Muscle layer of colon (tissue), 2 donors: ENCODE results near the gene ADAR.
A peak's percentile ranks its signal among the peaks of the same experiment; 100 is the strongest.

Experiments used
- H3K27ac ChIP-seq: one replicate; pipeline ENCODE4 v1.7.0; 2013; ENCODE audit warnings: low read depth, mild to moderate bottlenecking, low read length, moderate library complexity
- H3K27me3 ChIP-seq, 2 donors: one replicate each; pipeline ENCODE4 v1.7.0; 2013; ENCODE audit warnings: low read length in 2 of 2, mild to moderate bottlenecking in 2 of 2; ENCODE audit not compliant: insufficient read depth in 2 of 2, control insufficient read depth in 1 of 2
- H3K36me3 ChIP-seq: one replicate; pipeline ENCODE4 v1.7.0; 2013; ENCODE audit warnings: mild to moderate bottlenecking, low read length; ENCODE audit not compliant: insufficient read depth
- H3K4me1 ChIP-seq: one replicate; pipeline ENCODE4 v1.7.0; 2013; ENCODE audit warnings: mild to moderate bottlenecking, low read length; ENCODE audit not compliant: insufficient read depth
- H3K4me3 ChIP-seq, 2 donors: one replicate each; pipeline ENCODE4 v1.7.0; 2013; ENCODE audit warnings: low read length in 2 of 2, low read depth in 1 of 2, mild to moderate bottlenecking in 1 of 2, moderate library complexity in 1 of 2
- H3K9ac ChIP-seq: one replicate; pipeline ENCODE4 v1.7.0; 2013; ENCODE audit warnings: low read length
- H3K9me3 ChIP-seq: one replicate; pipeline ENCODE4 v1.7.0; 2013; ENCODE audit warnings: mild to moderate bottlenecking, low read length
- donor health status: abdominal sarcoma.
- donor health status: Adenocarcinoma of cecum.

ADAR gene

GRCh38 chr1:154594811-154595210, 13.2 kb downstream of the ADAR start:
- Histone ChIP-seq H3K36me3 (peaks cover 76% of the 10 kb centered on the region), H3K9ac (no peak overlapping the region), H3K4me1 (no peaks in the 10 kb centered on the region), H3K4me3 (no peak overlapping the region), H3K9me3 (no peaks in the 10 kb centered on the region), H3K27ac (no peak overlapping the region), H3K27me3 (no peaks in the 10 kb centered on the region)

GRCh38 chr1:154593390-154593789, 14.6 kb downstream of the ADAR start:
- Histone ChIP-seq H3K27ac (no peak overlapping the region), H3K4me1 (no peaks in the 10 kb centered on the region), H3K4me3 (no peak overlapping the region), H3K27me3 (no peaks in the 10 kb centered on the region), H3K36me3 (peaks cover 79% of the 10 kb centered on the region), H3K9ac (no peak overlapping the region), H3K9me3 (no peaks in the 10 kb centered on the region)

GRCh38 chr1:154591206-154591605, 16.8 kb downstream of the ADAR start:
- Histone ChIP-seq H3K9me3 (no peaks in the 10 kb centered on the region), H3K9ac (no peak overlapping the region), H3K27me3 (no peaks in the 10 kb centered on the region), H3K36me3 (peaks cover 79% of the 10 kb centered on the region), H3K27ac (no peak overlapping the region), H3K4me1 (no peaks in the 10 kb centered on the region), H3K4me3 (no peak overlapping the region)

- Histone ChIP-seq H3K4me1 (no peaks in the 10 kb centered on the region), H3K27me3 (no peaks in the 10 kb centered on the region), H3K9ac (no peak overlapping the region), H3K27ac (no peak overlapping the region), H3K9me3 (no peaks in the 10 kb centered on the region), H3K36me3 (peaks cover 80% of the 10 kb centered on the region), H3K4me3 (no peak overlapping the region)
These were observed 17.2 kb downstream of the ADAR start for GRCh38 chr1:154590756-154591155.

- Histone ChIP-seq H3K4me3 (no peak overlapping the region), H3K9ac (no peak overlapping the region), H3K27ac (no peak overlapping the region), H3K4me1 (no peaks in the 10 kb centered on the region), H3K27me3 (no peaks in the 10 kb centered on the region), H3K36me3 (peaks cover 85% of the 10 kb centered on the region), H3K9me3 (no peaks in the 10 kb centered on the region)
These were observed 18.2 kb downstream of the ADAR start for GRCh38 chr1:154589780-154590179.

- H3K36me3 ChIP-seq = peaks cover 93% of the 10 kb centered on the region
- H3K9me3 ChIP-seq = no peaks in the 10 kb centered on the region
- peaks cover 15% of the 10 kb centered on the region for H3K4me1 ChIP-seq
- no peak overlapping the region for H3K4me3 ChIP-seq
- no peaks in the 10 kb centered on the region for H3K27me3 ChIP-seq
- H3K27ac ChIP-seq = no peak overlapping the region
- H3K9ac ChIP-seq = no peak overlapping the region
These were observed 21.3 kb downstream of the ADAR start for GRCh38 chr1:154586641-154587040.

GRCh38 chr1:154586231-154586630, 21.8 kb downstream of the ADAR start:
- Histone ChIP-seq H3K4me1 (peaks cover 15% of the 10 kb centered on the region), H3K27me3 (no peaks in the 10 kb centered on the region), H3K9ac (no peak overlapping the region), H3K36me3 (peaks cover 91% of the 10 kb centered on the region), H3K9me3 (no peaks in the 10 kb centered on the region), H3K4me3 (no peak overlapping the region), H3K27ac (no peak overlapping the region)

- Histone ChIP-seq H3K27ac (no peak overlapping the region), H3K36me3 (peaks cover 97% of the 10 kb centered on the region), H3K27me3 (no peaks in the 10 kb centered on the region)
These were observed 23.6 kb downstream of the ADAR start for GRCh38 chr1:154584267-154584994.

GRCh38 chr1:154583773-154584172, 24.2 kb downstream of the ADAR start:
- H3K27ac ChIP-seq = no peak overlapping the region
- no peaks in the 10 kb centered on the region for H3K27me3 ChIP-seq
- H3K4me1 ChIP-seq = peaks cover 15% of the 10 kb centered on the region
- no peak overlapping the region for H3K4me3 ChIP-seq
- H3K9ac ChIP-seq = peak overlapping the region; percentile 3
- no peaks in the 10 kb centered on the region for H3K9me3 ChIP-seq
- H3K36me3 ChIP-seq = peaks cover 92% of the 10 kb centered on the region

More at GRCh38 chr1:154584267-154584994, 23.6 kb downstream of the ADAR start:
- Histone ChIP-seq H3K9ac (peak overlapping the region; percentile 3), H3K4me1 (peaks cover 15% of the 10 kb centered on the region), H3K9me3 (no peaks in the 10 kb centered on the region), H3K4me3 (no peak overlapping the region)

GRCh38 chr1:154582885-154583284, 25.1 kb downstream of the ADAR start:
- Histone ChIP-seq H3K9ac (no peak overlapping the region), H3K27me3 (no peaks in the 10 kb centered on the region), H3K4me3 (no peak overlapping the region), H3K27ac (no peak overlapping the region), H3K4me1 (peaks cover 15% of the 10 kb centered on the region), H3K36me3 (peaks cover 84% of the 10 kb centered on the region), H3K9me3 (no peaks in the 10 kb centered on the region)

- Histone ChIP-seq H3K27ac (no peak overlapping the region), H3K4me3 (no peak overlapping the region), H3K9me3 (no peaks in the 10 kb centered on the region), H3K4me1 (peaks cover 15% of the 10 kb centered on the region), H3K9ac (no peak overlapping the region), H3K36me3 (peaks cover 73% of the 10 kb centered on the region), H3K27me3 (no peaks in the 10 kb centered on the region)
These were observed 26.2 kb downstream of the ADAR start for GRCh38 chr1:154581766-154582165.

- peaks cover 15% of the 10 kb centered on the region for H3K4me1 ChIP-seq
- H3K9ac ChIP-seq = no peak overlapping the region
- H3K36me3 ChIP-seq = peaks cover 49% of the 10 kb centered on the region
- no peaks in the 10 kb centered on the region for H3K27me3 ChIP-seq
- no peak overlapping the region for H3K4me3 ChIP-seq
- no peak overlapping the region for H3K27ac ChIP-seq
- no peaks in the 10 kb centered on the region for H3K9me3 ChIP-seq
These were observed 28.6 kb downstream of the ADAR start for GRCh38 chr1:154579374-154579773.
